Measurements from ENCODE around the gene CCM2. TPM values are rescaled to one million over a fixed set of nuclear protein-coding genes. Genes with fewer than 3 reads are reported as not detected.

CCM2 gene
- total RNA-seq, 1 donor from 2014 or later: 34.1 TPM

DNA sequence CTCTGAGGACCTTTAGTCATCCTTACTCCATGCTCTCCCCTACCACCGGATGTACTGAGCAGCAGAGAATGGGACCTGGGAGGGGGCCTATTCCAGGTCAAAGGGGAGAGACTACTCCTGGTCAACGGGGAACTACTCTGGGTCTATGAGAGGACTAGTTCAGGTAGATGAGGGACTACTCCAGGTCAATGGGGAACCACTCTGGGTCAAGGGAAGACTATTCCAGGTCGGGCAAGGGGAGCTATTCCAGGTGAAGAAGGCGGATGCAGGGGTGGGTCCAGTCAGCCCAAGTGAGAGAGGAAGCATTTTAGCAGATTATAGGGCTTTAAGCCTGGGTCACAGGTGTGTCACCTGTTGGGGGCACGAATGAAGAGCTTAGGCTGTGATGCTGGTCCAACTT, 35.4 kb downstream of the CCM2 start:
- H3K27ac Mint-ChIP-seq: peak overlapping the region; percentile 5

DNA sequence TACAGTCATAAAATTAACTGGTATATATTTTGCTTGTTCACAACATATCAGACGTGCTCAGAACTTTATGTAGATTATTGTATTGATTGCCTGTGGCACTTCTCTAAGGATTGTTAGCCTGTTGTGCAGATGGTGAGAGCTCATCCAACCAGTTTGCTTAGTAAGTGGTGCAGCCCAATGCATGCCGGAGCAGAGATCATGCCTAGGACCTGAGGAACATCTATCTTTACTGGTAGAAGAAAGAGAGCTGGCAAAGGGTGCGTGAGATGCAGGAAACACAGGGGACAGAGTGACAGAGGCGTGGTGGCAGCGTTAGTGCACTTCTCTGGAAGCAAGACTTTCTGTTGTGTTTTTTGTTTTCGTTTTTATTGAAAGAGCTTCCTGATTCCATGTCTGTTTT, 35.9 kb downstream of the CCM2 start:
- H3K27ac Mint-ChIP-seq: peak overlapping the region; percentile 10
- DNase-seq (ENCODE audit: low spot score in 2 of 2, unreplicated experiment in 2 of 2): no peak
- no peaks in the 10 kb centered on the region for H3K27me3 Mint-ChIP-seq (ENCODE audit: low read depth)

More for the DNA sequence above, 35.4 kb downstream of the CCM2 start:
- no peak overlapping the region for H3K4me3 Mint-ChIP-seq
- peaks cover 15% of the 10 kb centered on the region for H3K4me1 Mint-ChIP-seq
- H3K9me3 Mint-ChIP-seq: no peaks in the 10 kb centered on the region
- DNase-seq (ENCODE audit: low spot score in 2 of 2, unreplicated experiment in 2 of 2): no peak
- H3K36me3 Mint-ChIP-seq: peaks cover 14% of the 10 kb centered on the region
- H3K27me3 Mint-ChIP-seq (ENCODE audit: low read depth): no peaks in the 10 kb centered on the region
- TF ChIP-seq, protein P1, sequence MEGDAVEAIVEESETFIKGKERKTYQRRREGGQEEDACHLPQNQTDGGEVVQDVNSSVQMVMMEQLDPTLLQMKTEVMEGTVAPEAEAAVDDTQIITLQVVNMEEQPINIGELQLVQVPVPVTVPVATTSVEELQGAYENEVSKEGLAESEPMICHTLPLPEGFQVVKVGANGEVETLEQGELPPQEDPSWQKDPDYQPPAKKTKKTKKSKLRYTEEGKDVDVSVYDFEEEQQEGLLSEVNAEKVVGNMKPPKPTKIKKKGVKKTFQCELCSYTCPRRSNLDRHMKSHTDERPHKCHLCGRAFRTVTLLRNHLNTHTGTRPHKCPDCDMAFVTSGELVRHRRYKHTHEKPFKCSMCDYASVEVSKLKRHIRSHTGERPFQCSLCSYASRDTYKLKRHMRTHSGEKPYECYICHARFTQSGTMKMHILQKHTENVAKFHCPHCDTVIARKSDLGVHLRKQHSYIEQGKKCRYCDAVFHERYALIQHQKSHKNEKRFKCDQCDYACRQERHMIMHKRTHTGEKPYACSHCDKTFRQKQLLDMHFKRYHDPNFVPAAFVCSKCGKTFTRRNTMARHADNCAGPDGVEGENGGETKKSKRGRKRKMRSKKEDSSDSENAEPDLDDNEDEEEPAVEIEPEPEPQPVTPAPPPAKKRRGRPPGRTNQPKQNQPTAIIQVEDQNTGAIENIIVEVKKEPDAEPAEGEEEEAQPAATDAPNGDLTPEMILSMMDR (IDR thresholded peaks at IDR 0.05; ENCODE audit: unreplicated experiment): no peak

DNA sequence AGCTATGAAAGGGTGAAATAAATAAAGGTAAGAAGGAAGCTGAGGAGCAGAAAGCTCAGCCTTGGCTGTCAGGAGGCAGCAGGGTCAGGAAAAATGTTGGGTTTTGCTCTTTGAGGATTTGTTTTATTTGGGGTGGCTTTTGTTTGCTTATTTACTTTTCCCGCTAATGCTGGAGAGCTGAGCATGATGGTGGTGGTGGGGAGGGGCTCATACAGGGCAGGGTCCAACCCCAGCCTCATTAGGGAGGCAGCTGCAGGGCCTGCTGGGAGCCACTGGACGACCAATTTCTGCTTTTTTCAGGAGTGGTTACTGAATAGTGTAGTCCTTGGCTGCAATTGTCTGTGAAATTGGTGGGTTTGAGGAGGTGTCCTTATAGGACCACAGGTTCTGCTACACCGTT, 36.3 kb downstream of the CCM2 start:
- H3K27me3 Mint-ChIP-seq (ENCODE audit: low read depth): no peaks in the 10 kb centered on the region
- H3K4me1 Mint-ChIP-seq: peaks cover 15% of the 10 kb centered on the region
- no peak for DNase-seq (ENCODE audit: low spot score in 2 of 2, unreplicated experiment in 2 of 2)
- peak overlapping the region; percentile 10 for H3K27ac Mint-ChIP-seq
- no peak overlapping the region for H3K4me3 Mint-ChIP-seq
- peaks cover 22% of the 10 kb centered on the region for H3K36me3 Mint-ChIP-seq
- H3K9me3 Mint-ChIP-seq: no peaks in the 10 kb centered on the region
- TF ChIP-seq, protein P1 (IDR thresholded peaks at IDR 0.05; ENCODE audit: unreplicated experiment): no peak

More for the DNA sequence above, 35.9 kb downstream of the CCM2 start:
- Mint-ChIP-seq H3K4me1 (peaks cover 15% of the 10 kb centered on the region), H3K4me3 (no peak overlapping the region), H3K9me3 (no peaks in the 10 kb centered on the region), H3K36me3 (peaks cover 18% of the 10 kb centered on the region)
- TF ChIP-seq, protein P1 (IDR thresholded peaks at IDR 0.05; ENCODE audit: unreplicated experiment): no peak

DNA sequence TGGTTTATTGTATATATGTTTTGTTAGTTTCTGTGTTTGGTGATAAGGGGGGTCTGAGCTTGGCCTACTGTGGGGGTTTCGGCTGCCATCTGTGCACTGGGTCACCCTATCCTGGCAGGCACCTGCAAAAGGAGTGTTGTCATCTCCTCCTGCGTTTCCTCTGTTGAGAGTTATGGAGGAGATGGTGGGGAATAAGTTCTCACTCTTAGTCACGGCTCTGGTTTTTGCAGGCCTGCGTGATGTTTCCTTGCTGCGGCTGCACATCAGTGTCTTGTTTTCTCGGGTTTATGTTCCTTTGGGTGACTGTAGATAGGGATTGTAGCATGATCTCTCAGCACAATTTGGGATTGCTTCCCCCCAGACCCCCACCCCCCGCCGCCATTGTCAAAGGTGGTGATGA, 36.8 kb downstream of the CCM2 start:
- H3K27ac Mint-ChIP-seq: no peak overlapping the region

DNA sequence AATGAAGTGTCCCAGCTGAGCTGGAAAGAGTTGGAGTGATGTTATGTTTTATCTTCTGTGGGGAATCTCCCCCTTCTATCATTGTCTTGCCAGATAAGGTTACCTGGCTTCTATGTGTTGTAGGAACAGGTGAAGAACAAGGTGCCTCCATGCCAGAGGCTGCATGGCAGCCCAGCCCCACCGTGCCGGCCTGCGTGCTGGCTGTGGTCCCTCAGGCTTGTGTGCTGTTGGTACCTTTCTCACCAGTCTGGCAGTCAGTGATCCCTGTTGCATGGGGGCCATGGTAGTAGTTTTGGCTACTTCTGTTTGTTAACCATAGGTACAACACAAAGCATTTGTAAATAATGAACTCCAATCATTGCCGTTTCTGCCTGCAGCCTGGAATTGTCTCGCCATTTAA, 37.9 kb downstream of the CCM2 start:
- H3K4me1 Mint-ChIP-seq: peaks cover 15% of the 10 kb centered on the region
- no peak overlapping the region for H3K4me3 Mint-ChIP-seq
- peaks cover 31% of the 10 kb centered on the region for H3K36me3 Mint-ChIP-seq
- H3K27ac Mint-ChIP-seq: no peak overlapping the region
- TF ChIP-seq, protein P1 (IDR thresholded peaks at IDR 0.05; ENCODE audit: unreplicated experiment): no peak
- H3K9me3 Mint-ChIP-seq: no peaks in the 10 kb centered on the region
- no peaks in the 10 kb centered on the region for H3K27me3 Mint-ChIP-seq (ENCODE audit: low read depth)
- DNase-seq (ENCODE audit: low spot score in 2 of 2, unreplicated experiment in 2 of 2): no peak

More for the DNA sequence above, 36.8 kb downstream of the CCM2 start:
- TF ChIP-seq, protein P1 (IDR thresholded peaks at IDR 0.05; ENCODE audit: unreplicated experiment): no peak
- Mint-ChIP-seq H3K4me1 (peaks cover 15% of the 10 kb centered on the region), H3K9me3 (no peaks in the 10 kb centered on the region), H3K36me3 (peaks cover 25% of the 10 kb centered on the region), H3K4me3 (no peak overlapping the region), H3K27me3 (ENCODE audit: low read depth) (no peaks in the 10 kb centered on the region)
- DNase-seq (ENCODE audit: low spot score in 2 of 2, unreplicated experiment in 2 of 2): no peak

DNA sequence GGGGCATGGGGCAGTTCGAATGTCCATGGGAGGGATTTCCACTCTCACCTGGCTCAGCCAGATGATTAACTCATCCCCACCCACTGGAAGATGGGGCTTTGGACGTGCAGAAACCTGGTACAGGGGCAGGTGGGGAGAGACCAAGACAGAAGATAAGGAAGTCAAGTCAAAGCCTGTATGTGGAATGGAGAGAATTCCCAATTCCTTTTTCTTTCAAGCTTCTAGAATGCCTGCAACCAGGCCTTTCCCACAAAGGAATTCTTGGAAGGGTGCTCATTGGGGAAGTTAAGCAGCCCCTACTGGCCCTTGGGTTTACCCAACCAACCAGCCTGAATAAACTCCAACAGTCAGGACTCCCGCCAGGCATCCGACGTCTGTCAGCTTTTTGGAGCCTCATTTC, 39.1 kb downstream of the CCM2 start:
- Mint-ChIP-seq H3K9me3 (no peaks in the 10 kb centered on the region), H3K4me1 (peaks cover 9% of the 10 kb centered on the region), H3K36me3 (peaks cover 35% of the 10 kb centered on the region), H3K27me3 (ENCODE audit: low read depth) (no peaks in the 10 kb centered on the region), H3K4me3 (no peak overlapping the region), H3K27ac (no peak overlapping the region)
- no peak for DNase-seq (ENCODE audit: low spot score in 2 of 2, unreplicated experiment in 2 of 2)
- TF ChIP-seq, protein P1 (IDR thresholded peaks at IDR 0.05; ENCODE audit: unreplicated experiment): no peak
